Measurements from ENCODE around the gene ZNF532. TPM values are rescaled to one million over a fixed set of nuclear protein-coding genes. Genes with fewer than 3 reads are reported as not detected.

ZNF532 gene
- total RNA-seq, 4 donors from 2014 or later: 41.7 to 73.6 (median 53.3) TPM

DNA sequence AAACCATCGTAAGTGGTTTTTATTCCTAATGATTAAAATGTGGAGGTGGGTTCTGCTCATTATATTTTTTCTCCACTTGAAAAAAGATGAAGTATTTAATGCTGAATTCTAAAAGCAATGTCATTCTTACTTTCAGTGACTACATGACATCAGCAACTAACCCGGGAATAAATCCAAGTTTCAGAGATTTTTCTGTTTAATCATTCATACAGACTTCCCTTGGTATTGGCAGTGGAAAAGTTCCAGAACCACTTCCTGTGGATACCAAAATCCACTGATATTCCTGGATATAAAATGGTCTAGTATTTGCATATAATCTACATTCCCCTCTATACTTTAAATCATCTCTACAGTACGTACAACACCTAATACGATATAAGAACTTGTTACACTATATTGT lies 128.6 kb downstream of the ZNF532 start:
- no peak for TF ChIP-seq CTCF (IDR thresholded peaks at IDR 0.05)
- no peak for ATAC-seq (ENCODE audit: low FRiP score)

GRCh38 chr18:58995663-58996062 lies 131.0 kb downstream of the ZNF532 start:
- ATAC-seq (ENCODE audit: low FRiP score) (no peak), DNase-seq (ENCODE audit: low spot score) (no peak)

More for the DNA sequence above, 128.6 kb downstream of the ZNF532 start:
- DNase-seq (ENCODE audit: low spot score): no peak

GRCh38 chr18:58996131-58996641 lies 131.5 kb downstream of the ZNF532 start:
- no peak for TF ChIP-seq CTCF (IDR thresholded peaks at IDR 0.05)
- ATAC-seq (ENCODE audit: low FRiP score) (no peak), DNase-seq (ENCODE audit: low spot score) (no peak)

More at GRCh38 chr18:58995663-58996062, 131.0 kb downstream of the ZNF532 start:
- no peak for TF ChIP-seq CTCF (IDR thresholded peaks at IDR 0.05)

DNA sequence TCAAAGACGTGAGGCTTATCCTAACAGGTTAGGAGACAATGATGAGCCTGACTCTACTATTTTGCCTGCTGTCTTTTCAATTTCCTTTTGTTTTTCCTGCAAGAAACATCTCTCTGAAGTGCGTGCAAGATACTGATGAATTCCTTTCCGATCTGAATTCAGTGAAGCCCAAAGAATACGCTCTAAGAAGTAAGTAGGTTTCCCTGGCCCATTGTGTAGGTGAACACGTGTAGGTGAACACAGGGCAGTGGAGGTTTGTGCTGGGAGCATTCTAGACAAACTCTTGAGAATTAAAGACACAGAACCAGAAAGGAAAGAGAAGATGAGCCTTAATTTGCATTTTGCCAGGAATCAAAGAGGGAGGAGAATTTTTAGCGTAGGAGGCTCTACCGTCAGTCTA lies 132.0 kb downstream of the ZNF532 start:
- no peak for DNase-seq (ENCODE audit: low spot score)
- ATAC-seq (ENCODE audit: low FRiP score): no peak
- no peak for TF ChIP-seq CTCF (IDR thresholded peaks at IDR 0.05)

- TF ChIP-seq CTCF (IDR thresholded peaks at IDR 0.05): no peak
- ATAC-seq (ENCODE audit: low FRiP score): no peak
- no peak for DNase-seq (ENCODE audit: low spot score)
These were observed 133.2 kb downstream of the ZNF532 start for GRCh38 chr18:58997811-58998337.

DNA sequence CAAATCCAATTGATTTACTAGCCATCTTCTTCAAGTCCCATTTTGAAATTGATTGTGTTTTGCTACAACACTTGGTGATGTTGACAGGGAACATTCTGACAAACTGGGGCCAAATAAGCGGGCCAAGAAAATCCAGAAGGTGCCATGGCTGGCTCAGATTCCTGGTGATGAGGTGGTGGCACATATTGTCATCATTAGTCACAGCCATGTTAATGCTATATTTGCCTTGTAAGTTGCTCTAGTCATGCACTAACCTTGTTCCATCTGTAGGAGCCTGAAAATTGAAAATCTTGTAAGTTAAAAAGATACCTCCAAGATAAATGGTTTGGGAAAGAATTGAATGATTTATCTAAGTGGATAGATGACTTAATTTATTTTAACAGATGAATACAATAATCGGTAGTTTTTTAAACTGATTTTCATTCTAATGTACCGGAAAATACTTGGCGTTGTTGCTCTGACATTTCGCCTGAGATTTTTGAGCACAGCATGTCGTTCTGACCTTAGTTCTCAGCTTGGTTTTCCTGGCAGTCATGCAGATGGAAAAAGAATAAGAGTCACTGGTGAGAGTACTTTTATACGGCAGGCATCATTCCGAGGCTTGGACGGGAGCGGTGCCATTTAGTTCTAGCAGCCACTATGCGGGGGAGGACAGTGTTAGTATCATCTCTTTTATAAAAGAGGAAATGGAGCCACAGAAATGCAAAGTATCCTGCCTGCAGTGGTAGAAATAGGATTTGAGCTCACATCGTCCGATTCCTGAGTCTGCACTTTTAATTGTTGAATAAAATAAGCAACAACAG lies 133.9 kb downstream of the ZNF532 start:
- no peak for TF ChIP-seq CTCF (IDR thresholded peaks at IDR 0.05)
- no peak for ATAC-seq (ENCODE audit: low FRiP score)
- no peak for DNase-seq (ENCODE audit: low spot score)

DNA sequence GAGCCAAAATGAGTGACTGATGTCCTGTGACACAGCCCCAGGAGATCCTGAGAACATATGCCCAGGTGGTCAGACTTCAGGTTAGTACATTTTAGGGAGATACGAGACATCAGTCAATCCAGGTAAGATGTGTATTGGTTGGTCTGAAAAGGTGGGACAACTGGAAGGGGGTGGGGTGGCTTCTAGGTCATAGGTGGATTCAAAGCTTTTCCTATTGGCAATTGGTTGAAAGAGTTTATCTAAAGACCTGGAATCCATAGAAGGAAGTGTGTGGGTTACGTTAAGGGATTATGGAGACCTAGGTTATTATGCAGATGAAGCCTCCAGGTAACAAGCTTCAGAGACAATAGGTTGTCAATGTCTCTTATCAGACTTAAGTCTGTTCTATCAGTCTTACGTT lies 136.5 kb downstream of the ZNF532 start:
- no peak for DNase-seq (ENCODE audit: low spot score)
- no peak for TF ChIP-seq CTCF (IDR thresholded peaks at IDR 0.05)
- ATAC-seq (ENCODE audit: low FRiP score): no peak

Data from omental fat pad (tissue), 4 donors.